Smooth muscle cell (in vitro differentiated cells): Measurements from ENCODE around the gene CPAMD8. TPM values are rescaled to one million over a fixed set of nuclear protein-coding genes. Genes with fewer than 3 reads are reported as not detected.

ENCODE experiments used
- DNase-seq: peaks from one replicate; lab custom pipeline; 2025; ENCODE audit not compliant: unreplicated experiment; lab: John Stamatoyannopoulos, UW
- H2AFZ ChIP-seq: fragments of 200-600 bp; sonication (generic); 2 replicates; pipeline ENCODE4 v1.6.0; 2016; ENCODE audit warnings: antibody characterized with exemption, low read depth, mild to moderate bottlenecking
- H3F3A ChIP-seq: fragments of 200-600 bp; sonication (generic); 2 replicates; pipeline ENCODE4 v1.6.0; 2017; ENCODE audit warnings: antibody characterized with exemption, low read depth
- H3K27ac ChIP-seq: fragments of 200-600 bp; sonication (generic); 2 replicates; pipeline ENCODE4 v1.5.1; 2016; ENCODE audit warnings: low read depth, mild to moderate bottlenecking
- H3K27me3 ChIP-seq: fragments of 200-600 bp; sonication (generic); 2 replicates; pipeline ENCODE4 v1.6.1; 2016; ENCODE audit warnings: low read depth, mild to moderate bottlenecking
- H3K36me3 ChIP-seq: fragments of 200-600 bp; sonication (generic); 2 replicates; pipeline ENCODE4 v1.5.1; 2016; ENCODE audit warnings: low read depth
- H3K4me1 ChIP-seq: fragments of 200-600 bp; sonication (generic); 2 replicates; pipeline ENCODE4 v1.5.1; 2016; ENCODE audit warnings: low read depth
- H3K4me2 ChIP-seq: fragments of 200-600 bp; sonication (generic); 2 replicates; pipeline ENCODE4 v1.6.0; 2016; ENCODE audit warnings: mild to moderate bottlenecking
- H3K4me3 ChIP-seq: fragments of 200-600 bp; sonication (generic); 2 replicates; pipeline ENCODE4 v1.5.1; 2016; ENCODE audit warnings: mild to moderate bottlenecking
- H3K79me2 ChIP-seq: fragments of 200-600 bp; sonication (generic); 2 replicates; pipeline ENCODE4 v1.6.0; 2016; ENCODE audit warnings: low read depth, mild to moderate bottlenecking
- H3K9ac ChIP-seq: fragments of 200-600 bp; sonication (generic); 2 replicates; pipeline ENCODE4 v1.6.0; 2016; ENCODE audit warnings: low read depth
- H3K9me3 ChIP-seq: fragments of 200-600 bp; sonication (generic); replicated peaks from 2 replicates; pipeline ENCODE4 v1.5.1; 2016; ENCODE audit warnings: low read depth
- H4K20me1 ChIP-seq: fragments of 200-600 bp; sonication (generic); 2 replicates; pipeline ENCODE4 v1.6.0; 2016; ENCODE audit warnings: low read depth
- CTCF ChIP-seq: fragments of 200-600 bp; sonication (generic); IDR thresholded peaks from 2 replicates; pipeline ENCODE4 v1.5.1; 2017; ENCODE audit warnings: borderline replicate concordance, mild to moderate bottlenecking, antibody characterized with exemption; ENCODE audit not compliant: insufficient read depth, poor library complexity, severe bottlenecking
- WGBS: methylation state at CpG from one replicate; pipeline ENCODE4 v1.1.7; 2016; ENCODE audit warnings: low lambda C conversion rate; 5-methylcytosine and 5-hydroxymethylcytosine counted together
- polyA plus RNA-seq: library from polyadenylated mRNA; unstranded; fragments of >200 nt; fragmentation: Nextera tagmentation; extraction: Ambion mirVana; gene quantifications from 2 replicates; pipeline ENCODE4 v1.2.1, GENCODE V29; 2016
- total RNA-seq: library from RNA; depleted of rRNA; stranded (reverse); fragments of >200 nt; gene quantifications from 2 replicates; pipeline ENCODE4 v1.2.3, GENCODE V29; 2014

CPAMD8 gene
- total and polyA plus RNA-seq, 2 experiments from 2014 or later = 0.81 to 9.4 TPM

GRCh38 chr19:16892436-16892835 is 134.2 kb downstream of the CPAMD8 start:
- no peaks in the 10 kb centered on the region for H4K20me1 ChIP-seq
- no peaks in the 10 kb centered on the region for H3K36me3 ChIP-seq
- no peak overlapping the region for H3K27ac ChIP-seq
- 71% methylated on average over 4 of the region's 4 CpGs for WGBS
- H2AFZ ChIP-seq = no peak overlapping the region
- no peaks in the 10 kb centered on the region for H3K79me2 ChIP-seq
- H3K27me3 ChIP-seq = no peaks in the 10 kb centered on the region
- H3K4me3 ChIP-seq = no peak overlapping the region
- H3K4me2 ChIP-seq = no peak overlapping the region
- DNase-seq = no peak
- no peak overlapping the region for H3K9ac ChIP-seq
- TF ChIP-seq CTCF = no peak
- H3F3A ChIP-seq = no peaks in the 10 kb centered on the region
- no peaks in the 10 kb centered on the region for H3K4me1 ChIP-seq
- H3K9me3 ChIP-seq = no peaks in the 10 kb centered on the region

- H2AFZ ChIP-seq = no peak overlapping the region
- H4K20me1 ChIP-seq = no peaks in the 10 kb centered on the region
- no peaks in the 10 kb centered on the region for H3K9me3 ChIP-seq
- H3K79me2 ChIP-seq = no peaks in the 10 kb centered on the region
- DNase-seq = no peak
- H3K27ac ChIP-seq = no peak overlapping the region
- no peak overlapping the region for H3K4me3 ChIP-seq
- no peak overlapping the region for H3K4me2 ChIP-seq
- no peak for TF ChIP-seq CTCF
- 94% methylated on average over 12 of the region's 12 CpGs for WGBS
- H3K27me3 ChIP-seq = no peaks in the 10 kb centered on the region
- no peaks in the 10 kb centered on the region for H3K4me1 ChIP-seq
- H3K36me3 ChIP-seq = no peaks in the 10 kb centered on the region
- no peaks in the 10 kb centered on the region for H3F3A ChIP-seq
- no peak overlapping the region for H3K9ac ChIP-seq
Measured at GRCh38 chr19:16891696-16892382, 134.8 kb downstream of the CPAMD8 start.

- WGBS = 84% methylated on average over 24 of the region's 24 CpGs
- no peak overlapping the region for H3K27ac ChIP-seq
- H3F3A ChIP-seq = no peaks in the 10 kb centered on the region
- no peak overlapping the region for H3K4me3 ChIP-seq
- H2AFZ ChIP-seq = no peak overlapping the region
- no peak overlapping the region for H3K9ac ChIP-seq
- H3K4me1 ChIP-seq = no peaks in the 10 kb centered on the region
- H3K9me3 ChIP-seq = no peaks in the 10 kb centered on the region
- no peaks in the 10 kb centered on the region for H4K20me1 ChIP-seq
- no peak overlapping the region for H3K4me2 ChIP-seq
- no peak for TF ChIP-seq CTCF
- no peaks in the 10 kb centered on the region for H3K27me3 ChIP-seq
- no peaks in the 10 kb centered on the region for H3K79me2 ChIP-seq
- H3K36me3 ChIP-seq = no peaks in the 10 kb centered on the region
- DNase-seq = no peak
Measured at GRCh38 chr19:16890461-16891184, 136.0 kb downstream of the CPAMD8 start.
